ENCODE data around the gene ATM.

The ATM gene

DNA sequence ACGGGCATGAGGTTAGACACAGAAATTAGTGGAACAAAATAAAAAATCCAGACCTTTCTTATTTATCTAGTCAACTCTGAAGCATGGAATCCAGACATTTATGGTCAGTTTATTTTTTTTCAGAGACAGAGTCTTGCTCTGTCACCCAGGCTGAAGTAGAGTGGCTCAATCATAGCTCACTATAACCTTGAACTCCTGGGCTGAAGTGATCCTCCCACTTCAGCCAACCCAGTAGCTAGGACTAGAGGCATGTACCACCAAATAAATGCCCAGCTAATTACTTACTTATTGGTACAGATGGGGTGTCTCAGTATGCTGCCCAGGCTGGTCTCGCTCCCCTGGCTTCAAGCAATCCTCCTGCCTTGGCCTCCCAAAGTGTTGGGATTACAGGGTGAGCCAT is 9.1 kb upstream of the ATM start (continued):
- TF ChIP-seq, protein P1, sequence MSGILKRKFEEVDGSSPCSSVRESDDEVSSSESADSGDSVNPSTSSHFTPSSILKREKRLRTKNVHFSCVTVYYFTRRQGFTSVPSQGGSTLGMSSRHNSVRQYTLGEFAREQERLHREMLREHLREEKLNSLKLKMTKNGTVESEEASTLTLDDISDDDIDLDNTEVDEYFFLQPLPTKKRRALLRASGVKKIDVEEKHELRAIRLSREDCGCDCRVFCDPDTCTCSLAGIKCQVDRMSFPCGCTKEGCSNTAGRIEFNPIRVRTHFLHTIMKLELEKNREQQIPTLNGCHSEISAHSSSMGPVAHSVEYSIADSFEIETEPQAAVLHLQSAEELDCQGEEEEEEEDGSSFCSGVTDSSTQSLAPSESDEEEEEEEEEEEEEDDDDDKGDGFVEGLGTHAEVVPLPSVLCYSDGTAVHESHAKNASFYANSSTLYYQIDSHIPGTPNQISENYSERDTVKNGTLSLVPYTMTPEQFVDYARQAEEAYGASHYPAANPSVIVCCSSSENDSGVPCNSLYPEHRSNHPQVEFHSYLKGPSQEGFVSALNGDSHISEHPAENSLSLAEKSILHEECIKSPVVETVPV (CRISPR knock-in tag; IDR thresholded peaks at IDR 0.05) = no peak
- TF ChIP-seq, protein P2, sequence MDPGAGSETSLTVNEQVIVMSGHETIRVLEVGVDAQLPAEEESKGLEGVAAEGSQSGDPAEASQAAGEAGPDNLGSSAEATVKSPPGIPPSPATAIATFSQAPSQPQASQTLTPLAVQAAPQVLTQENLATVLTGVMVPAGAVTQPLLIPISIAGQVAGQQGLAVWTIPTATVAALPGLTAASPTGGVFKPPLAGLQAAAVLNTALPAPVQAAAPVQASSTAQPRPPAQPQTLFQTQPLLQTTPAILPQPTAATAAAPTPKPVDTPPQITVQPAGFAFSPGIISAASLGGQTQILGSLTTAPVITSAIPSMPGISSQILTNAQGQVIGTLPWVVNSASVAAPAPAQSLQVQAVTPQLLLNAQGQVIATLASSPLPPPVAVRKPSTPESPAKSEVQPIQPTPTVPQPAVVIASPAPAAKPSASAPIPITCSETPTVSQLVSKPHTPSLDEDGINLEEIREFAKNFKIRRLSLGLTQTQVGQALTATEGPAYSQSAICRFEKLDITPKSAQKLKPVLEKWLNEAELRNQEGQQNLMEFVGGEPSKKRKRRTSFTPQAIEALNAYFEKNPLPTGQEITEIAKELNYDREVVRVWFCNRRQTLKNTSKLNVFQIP (CRISPR knock-in tag; IDR thresholded peaks at IDR 0.05; ENCODE audit: borderline replicate concordance, low read depth) = no peak
- no peak for TF ChIP-seq ZNF8 (CRISPR knock-in tag; IDR thresholded peaks at IDR 0.05)

DNA sequence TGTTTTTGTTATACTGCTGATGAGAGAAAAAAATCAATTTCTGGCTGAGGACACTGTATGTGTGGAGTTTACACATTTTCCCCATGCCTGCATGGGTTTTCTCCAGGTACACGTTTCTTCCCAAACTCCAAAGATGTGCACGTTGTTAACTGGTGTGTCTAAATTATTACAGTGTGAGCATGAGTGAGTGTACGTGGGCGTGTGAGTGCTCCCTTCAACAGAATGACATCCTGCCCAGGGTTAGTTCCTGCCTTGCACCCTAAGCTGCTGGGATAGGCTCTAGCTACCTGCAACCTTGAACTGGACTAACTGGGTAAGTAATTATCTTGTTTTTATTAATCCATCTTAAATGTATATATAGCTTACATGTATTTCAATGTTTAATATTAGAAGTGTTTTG is 5.9 kb upstream of the ATM start:
- TF ChIP-seq ZC3H10 (CRISPR knock-in tag; IDR thresholded peaks at IDR 0.05) = no peak
- no peak for TF ChIP-seq SNAI2 (CRISPR knock-in tag; IDR thresholded peaks at IDR 0.05)
- ATAC-seq = no peak

- no peak for TF ChIP-seq ZFP30 (CRISPR knock-in tag; IDR thresholded peaks at IDR 0.05)
- no peak for TF ChIP-seq ZNF70 (CRISPR knock-in tag; IDR thresholded peaks at IDR 0.05)
- TF ChIP-seq TOX (CRISPR knock-in tag; IDR thresholded peaks at IDR 0.05; ENCODE audit: borderline replicate concordance) = no peak
- TF ChIP-seq ZC3H10 (CRISPR knock-in tag; IDR thresholded peaks at IDR 0.05) = no peak
- no peak for TF ChIP-seq SNAI2 (CRISPR knock-in tag; IDR thresholded peaks at IDR 0.05)
- no peak for ATAC-seq
Observed at GRCh38 chr11:108218455-108218854, 4.4 kb upstream of the ATM start.

GRCh38 chr11:108218912-108219783 is 3.7 kb upstream of the ATM start:
- TF ChIP-seq ZNF70 (CRISPR knock-in tag; IDR thresholded peaks at IDR 0.05) (no peak), TCF4 (CRISPR knock-in tag; IDR thresholded peaks at IDR 0.05; ENCODE audit: borderline replicate concordance) (no peak), ZFP30 (CRISPR knock-in tag; IDR thresholded peaks at IDR 0.05) (no peak), PPARA (CRISPR knock-in tag; IDR thresholded peaks at IDR 0.05; ENCODE audit: borderline replicate concordance) (no peak), ARNTL (CRISPR knock-in tag; IDR thresholded peaks at IDR 0.05; ENCODE audit: borderline replicate concordance, low read depth) (no peak), ZC3H10 (CRISPR knock-in tag; IDR thresholded peaks at IDR 0.05) (no peak), SNAI2 (CRISPR knock-in tag; IDR thresholded peaks at IDR 0.05) (no peak), BACH2 (CRISPR knock-in tag; IDR thresholded peaks at IDR 0.05; ENCODE audit: borderline replicate concordance) (no peak), RARB (CRISPR knock-in tag; IDR thresholded peaks at IDR 0.05) (no peak)
- TF ChIP-seq, protein P3, sequence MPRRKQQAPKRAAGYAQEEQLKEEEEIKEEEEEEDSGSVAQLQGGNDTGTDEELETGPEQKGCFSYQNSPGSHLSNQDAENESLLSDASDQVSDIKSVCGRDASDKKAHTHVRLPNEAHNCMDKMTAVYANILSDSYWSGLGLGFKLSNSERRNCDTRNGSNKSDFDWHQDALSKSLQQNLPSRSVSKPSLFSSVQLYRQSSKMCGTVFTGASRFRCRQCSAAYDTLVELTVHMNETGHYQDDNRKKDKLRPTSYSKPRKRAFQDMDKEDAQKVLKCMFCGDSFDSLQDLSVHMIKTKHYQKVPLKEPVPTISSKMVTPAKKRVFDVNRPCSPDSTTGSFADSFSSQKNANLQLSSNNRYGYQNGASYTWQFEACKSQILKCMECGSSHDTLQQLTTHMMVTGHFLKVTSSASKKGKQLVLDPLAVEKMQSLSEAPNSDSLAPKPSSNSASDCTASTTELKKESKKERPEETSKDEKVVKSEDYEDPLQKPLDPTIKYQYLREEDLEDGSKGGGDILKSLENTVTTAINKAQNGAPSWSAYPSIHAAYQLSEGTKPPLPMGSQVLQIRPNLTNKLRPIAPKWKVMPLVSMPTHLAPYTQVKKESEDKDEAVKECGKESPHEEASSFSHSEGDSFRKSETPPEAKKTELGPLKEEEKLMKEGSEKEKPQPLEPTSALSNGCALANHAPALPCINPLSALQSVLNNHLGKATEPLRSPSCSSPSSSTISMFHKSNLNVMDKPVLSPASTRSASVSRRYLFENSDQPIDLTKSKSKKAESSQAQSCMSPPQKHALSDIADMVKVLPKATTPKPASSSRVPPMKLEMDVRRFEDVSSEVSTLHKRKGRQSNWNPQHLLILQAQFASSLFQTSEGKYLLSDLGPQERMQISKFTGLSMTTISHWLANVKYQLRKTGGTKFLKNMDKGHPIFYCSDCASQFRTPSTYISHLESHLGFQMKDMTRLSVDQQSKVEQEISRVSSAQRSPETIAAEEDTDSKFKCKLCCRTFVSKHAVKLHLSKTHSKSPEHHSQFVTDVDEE (CRISPR knock-in tag; IDR thresholded peaks at IDR 0.05) = no peak
- TF ChIP-seq, protein P2 (CRISPR knock-in tag; IDR thresholded peaks at IDR 0.05; ENCODE audit: borderline replicate concordance, low read depth) = no peak
- ATAC-seq = no peak

DNA sequence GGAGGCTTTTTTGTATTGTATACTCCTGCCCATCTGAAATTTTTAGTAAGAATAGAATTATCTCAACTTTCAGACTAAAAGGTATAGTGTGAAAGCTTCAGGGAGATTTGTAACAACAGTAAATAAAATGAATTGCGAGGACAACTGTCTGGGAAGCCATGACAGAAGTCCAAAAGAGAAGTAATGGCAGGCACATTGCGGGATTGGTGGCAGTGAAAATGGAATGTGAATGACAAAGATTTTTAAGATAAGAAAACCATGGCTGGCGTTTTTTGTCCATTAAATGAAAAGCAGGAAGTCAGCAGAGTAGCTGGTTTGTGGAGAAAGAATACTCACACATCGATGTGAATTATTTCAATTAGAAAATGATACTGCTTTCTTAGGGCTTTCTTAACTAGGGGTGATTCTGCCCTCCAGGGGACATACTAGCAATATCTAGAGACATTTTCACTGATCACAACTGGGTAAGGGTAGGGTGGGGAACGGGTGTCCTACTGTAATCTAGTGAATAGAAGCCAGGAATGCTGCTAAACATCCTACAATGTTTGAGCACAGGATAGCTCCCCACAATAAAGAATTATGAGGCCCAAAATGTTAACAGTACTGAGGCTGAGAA is 2.0 kb upstream of the ATM start:
- TF ChIP-seq CSDC2 (CRISPR knock-in tag; IDR thresholded peaks at IDR 0.05) (no peak), ISL1 (CRISPR knock-in tag; IDR thresholded peaks at IDR 0.05) (no peak), ZNF8 (CRISPR knock-in tag; IDR thresholded peaks at IDR 0.05) (no peak), BACH2 (CRISPR knock-in tag; IDR thresholded peaks at IDR 0.05; ENCODE audit: borderline replicate concordance) (no peak), ZNF565 (CRISPR knock-in tag; conservative IDR thresholded peaks at IDR 0.05; ENCODE audit: low read depth) (no peak), ARNTL (CRISPR knock-in tag; IDR thresholded peaks at IDR 0.05; ENCODE audit: borderline replicate concordance, low read depth) (no peak), RARB (CRISPR knock-in tag; IDR thresholded peaks at IDR 0.05) (no peak), OSR1 (CRISPR knock-in tag; IDR thresholded peaks at IDR 0.05) (no peak), PATZ1 (CRISPR knock-in tag; IDR thresholded peaks at IDR 0.05; ENCODE audit: borderline replicate concordance) (no peak), SNAI2 (CRISPR knock-in tag; IDR thresholded peaks at IDR 0.05) (no peak), TCF4 (CRISPR knock-in tag; IDR thresholded peaks at IDR 0.05; ENCODE audit: borderline replicate concordance) (no peak)
- no peak for ATAC-seq

Data from SK-N-SH treated with all-trans-retinoic acid at 6 μM for 48 hours (cell line).